Measurements from ENCODE around the gene CDK11B. TPM values are rescaled to one million over a fixed set of nuclear protein-coding genes. Genes with fewer than 3 reads are reported as not detected.
"Not testable (repeated sequence)": the region's sequence is repeated elsewhere in the genome, so short reads cannot be mapped to it uniquely, and the experiment has no call there.

Gene CDK11B
- polyA plus RNA-seq, 1 donor, result 27.2 TPM

DNA sequence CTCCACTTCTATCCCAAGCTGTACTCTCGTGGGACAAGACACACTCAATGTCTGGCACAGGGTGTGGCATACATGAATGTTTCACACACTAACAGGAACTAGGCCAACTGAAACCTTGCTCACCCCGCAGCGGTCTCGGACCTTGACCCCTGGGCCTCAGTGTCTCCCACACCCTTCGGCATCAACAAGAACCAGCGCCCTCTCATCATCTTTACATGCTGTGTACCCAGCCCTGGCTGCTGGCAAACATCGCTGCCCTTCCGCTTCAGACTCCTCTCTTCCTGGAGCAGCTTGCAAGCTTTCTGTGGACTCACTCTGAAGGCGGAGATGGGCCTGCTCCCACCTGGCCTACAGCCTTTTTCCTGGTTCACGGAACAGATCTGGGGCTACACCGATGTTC lies 10.5 kb downstream of the CDK11B start:
- not testable (repeated sequence) for H3K4me3 ChIP-seq (ENCODE audit: low read length); H3K27ac ChIP-seq (ENCODE audit: low read length); H3K27me3 ChIP-seq (ENCODE audit: control insufficient read depth, insufficient read depth, low read length); H3K9me3 ChIP-seq (ENCODE audit: control insufficient read depth, low read depth, low read length); H3K4me1 ChIP-seq (ENCODE audit: control insufficient read depth, insufficient read depth, low read length); DNase-seq
- WGBS (ENCODE audit: insufficient coverage, low lambda C conversion rate), result no CpG with 5 or more reads among the region's 11 CpGs
- H3K36me3 ChIP-seq (ENCODE audit: control insufficient read depth, insufficient read depth, low read length), result peaks cover 31% of the 10 kb centered on the region

DNA sequence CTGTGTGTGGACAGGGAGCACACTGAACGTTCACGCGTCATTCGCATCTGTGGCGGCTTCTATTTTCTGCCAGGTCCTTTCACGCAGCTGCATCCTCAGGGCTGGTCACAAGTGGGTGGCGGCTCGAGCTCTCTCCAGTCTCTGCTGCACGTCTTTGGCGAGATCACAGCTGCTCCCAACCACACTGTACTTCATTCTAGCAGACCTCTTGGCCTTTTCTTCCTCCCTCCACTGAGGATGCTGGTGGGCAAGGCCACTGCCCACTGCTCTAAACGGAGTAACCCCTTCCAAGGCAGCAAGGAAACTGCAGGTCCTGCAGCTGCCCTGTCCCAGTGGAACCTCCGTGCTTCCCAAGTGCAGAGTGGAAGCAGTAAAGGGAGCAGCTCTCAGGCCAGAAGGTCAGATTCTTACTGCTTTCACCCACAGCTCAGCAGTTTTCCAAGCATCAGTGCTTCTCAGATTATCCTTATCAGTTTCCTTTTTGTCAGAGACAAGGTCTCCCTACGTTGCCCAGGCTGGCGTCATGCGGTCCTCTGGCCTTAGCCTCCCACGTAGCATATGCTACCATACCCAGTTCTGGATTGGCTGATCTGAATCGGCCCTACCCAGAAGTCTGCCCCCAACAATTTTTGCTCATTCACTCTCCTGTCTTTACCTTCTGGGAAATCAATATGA lies 11.1 kb downstream of the CDK11B start:
- peaks cover 30% of the 10 kb centered on the region for H3K36me3 ChIP-seq (ENCODE audit: control insufficient read depth, insufficient read depth, low read length)
- H3K4me1 ChIP-seq (ENCODE audit: control insufficient read depth, insufficient read depth, low read length); H3K27me3 ChIP-seq (ENCODE audit: control insufficient read depth, insufficient read depth, low read length); H3K4me3 ChIP-seq (ENCODE audit: low read length); H3K27ac ChIP-seq (ENCODE audit: low read length); H3K9me3 ChIP-seq (ENCODE audit: control insufficient read depth, low read depth, low read length); DNase-seq: not testable (repeated sequence)
- WGBS (ENCODE audit: insufficient coverage, low lambda C conversion rate), result no CpG with 5 or more reads among the region's 17 CpGs

DNA sequence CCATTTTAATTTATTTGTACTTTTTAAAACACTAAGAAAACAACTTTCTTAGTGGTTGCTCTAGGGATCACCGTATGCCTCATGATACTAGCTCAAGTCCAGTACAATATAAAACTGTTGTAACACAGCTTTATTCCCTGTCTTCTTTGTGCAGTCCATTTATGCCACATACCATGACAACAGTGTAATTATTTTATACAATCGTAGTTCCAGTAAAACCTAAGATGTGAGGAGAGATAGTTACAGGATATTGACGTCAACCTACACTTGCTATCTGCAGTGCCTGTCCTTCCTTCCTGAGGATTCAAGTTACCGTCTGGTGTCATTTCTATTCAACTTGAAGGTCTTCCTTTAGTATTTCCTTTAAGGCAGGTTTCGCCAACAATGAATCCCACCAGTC lies 12.5 kb downstream of the CDK11B start:
- not testable (repeated sequence) for H3K27me3 ChIP-seq (ENCODE audit: control insufficient read depth, insufficient read depth, low read length); H3K27ac ChIP-seq (ENCODE audit: low read length); H3K4me3 ChIP-seq (ENCODE audit: low read length); DNase-seq; H3K4me1 ChIP-seq (ENCODE audit: control insufficient read depth, insufficient read depth, low read length); H3K9me3 ChIP-seq (ENCODE audit: control insufficient read depth, low read depth, low read length)
- H3K36me3 ChIP-seq (ENCODE audit: control insufficient read depth, insufficient read depth, low read length), result peaks cover 21% of the 10 kb centered on the region
- WGBS (ENCODE audit: insufficient coverage, low lambda C conversion rate), result no CpG with 5 or more reads among the region's 5 CpGs

DNA sequence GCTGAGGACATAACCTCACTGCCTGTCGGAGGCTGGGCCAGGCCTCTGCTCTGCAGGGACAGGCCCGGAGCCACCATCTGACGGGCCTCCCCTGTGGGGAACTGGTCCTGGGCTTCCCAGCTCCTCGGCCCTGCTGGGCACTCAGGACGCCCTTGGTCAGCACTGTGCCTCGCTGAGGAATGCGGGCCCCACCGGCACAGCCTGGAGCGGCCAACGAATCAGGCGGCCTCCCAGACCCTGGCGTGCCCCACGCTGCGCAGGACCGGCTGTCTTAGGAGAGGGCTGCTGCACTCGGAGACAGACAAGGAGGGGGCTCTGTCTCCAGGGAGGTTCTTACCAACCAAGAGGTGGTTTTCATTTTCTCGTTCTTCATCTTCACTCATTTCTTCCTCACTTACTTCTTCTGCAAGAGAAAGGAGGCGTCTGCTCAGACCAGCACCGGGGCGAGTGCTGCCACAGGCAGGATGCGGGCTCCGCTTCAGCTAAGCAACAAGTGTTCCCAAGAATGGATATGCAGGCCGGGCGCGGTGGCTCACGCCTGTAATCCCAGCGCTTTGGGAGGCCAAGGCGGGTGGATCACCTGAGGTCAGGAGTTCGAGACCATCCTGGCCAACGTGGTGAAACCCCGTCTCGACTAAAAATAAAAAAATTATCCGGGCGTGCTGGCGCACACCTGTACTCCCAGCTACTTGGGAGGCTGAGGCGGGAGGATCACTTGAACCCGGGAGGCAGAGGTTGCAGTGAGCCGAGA lies 17.9 kb downstream of the CDK11B start:
- not testable (repeated sequence) for H3K4me3 ChIP-seq (ENCODE audit: low read length); H3K36me3 ChIP-seq (ENCODE audit: control insufficient read depth, insufficient read depth, low read length); H3K9me3 ChIP-seq (ENCODE audit: control insufficient read depth, low read depth, low read length); H3K27ac ChIP-seq (ENCODE audit: low read length); H3K27me3 ChIP-seq (ENCODE audit: control insufficient read depth, insufficient read depth, low read length); H3K4me1 ChIP-seq (ENCODE audit: control insufficient read depth, insufficient read depth, low read length); DNase-seq
- no CpG with 5 or more reads among the region's 38 CpGs for WGBS (ENCODE audit: insufficient coverage, low lambda C conversion rate)

DNA sequence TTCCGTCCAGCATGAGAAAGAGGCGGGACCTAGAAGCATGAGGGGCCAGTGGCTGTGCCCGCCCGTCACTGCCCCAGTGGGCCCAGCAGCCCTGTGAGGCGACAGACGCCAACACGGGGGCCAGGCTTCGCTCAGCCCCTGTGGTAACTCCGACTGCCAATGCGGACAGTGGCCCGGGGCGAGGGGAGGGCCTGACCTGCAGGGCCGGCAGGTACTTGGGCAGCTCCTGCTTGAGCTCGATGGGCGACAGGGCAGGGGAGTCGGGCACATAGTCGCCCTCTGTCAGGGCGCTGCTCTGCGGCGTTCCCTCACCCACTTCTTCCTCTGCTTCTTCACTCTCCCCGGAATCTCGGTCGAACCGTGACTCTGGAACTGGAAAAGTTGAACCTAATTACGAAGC lies 18.7 kb downstream of the CDK11B start:
- not testable (repeated sequence) for H3K4me3 ChIP-seq (ENCODE audit: low read length); DNase-seq; H3K27ac ChIP-seq (ENCODE audit: low read length); H3K27me3 ChIP-seq (ENCODE audit: control insufficient read depth, insufficient read depth, low read length); H3K36me3 ChIP-seq (ENCODE audit: control insufficient read depth, insufficient read depth, low read length); H3K4me1 ChIP-seq (ENCODE audit: control insufficient read depth, insufficient read depth, low read length); H3K9me3 ChIP-seq (ENCODE audit: control insufficient read depth, low read depth, low read length)
- WGBS (ENCODE audit: insufficient coverage, low lambda C conversion rate), result no CpG with 5 or more reads among the region's 25 CpGs

DNA sequence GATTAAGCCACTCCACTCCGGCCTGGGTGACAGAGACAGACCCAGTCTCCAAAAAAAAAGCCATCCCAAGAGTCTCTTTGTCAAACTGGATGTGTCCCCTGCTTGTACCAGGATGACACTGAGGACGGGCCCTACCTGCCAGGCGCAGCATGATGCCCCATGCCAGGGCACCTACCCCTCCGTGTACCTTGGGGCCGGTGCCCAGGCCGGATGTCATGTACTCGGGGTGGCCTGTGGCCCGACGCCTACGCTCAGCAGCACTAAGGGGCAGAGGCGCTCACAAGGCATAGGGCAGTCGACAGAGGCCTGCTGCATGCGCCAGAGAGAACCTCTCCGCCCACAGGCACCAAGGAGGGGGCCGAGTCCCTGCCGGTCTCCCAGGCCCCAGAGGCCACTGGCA lies 19.4 kb downstream of the CDK11B start:
- H3K36me3 ChIP-seq (ENCODE audit: control insufficient read depth, insufficient read depth, low read length); H3K27me3 ChIP-seq (ENCODE audit: control insufficient read depth, insufficient read depth, low read length): not testable (repeated sequence)
- no CpG with 5 or more reads among the region's 16 CpGs for WGBS (ENCODE audit: insufficient coverage, low lambda C conversion rate)

DNA sequence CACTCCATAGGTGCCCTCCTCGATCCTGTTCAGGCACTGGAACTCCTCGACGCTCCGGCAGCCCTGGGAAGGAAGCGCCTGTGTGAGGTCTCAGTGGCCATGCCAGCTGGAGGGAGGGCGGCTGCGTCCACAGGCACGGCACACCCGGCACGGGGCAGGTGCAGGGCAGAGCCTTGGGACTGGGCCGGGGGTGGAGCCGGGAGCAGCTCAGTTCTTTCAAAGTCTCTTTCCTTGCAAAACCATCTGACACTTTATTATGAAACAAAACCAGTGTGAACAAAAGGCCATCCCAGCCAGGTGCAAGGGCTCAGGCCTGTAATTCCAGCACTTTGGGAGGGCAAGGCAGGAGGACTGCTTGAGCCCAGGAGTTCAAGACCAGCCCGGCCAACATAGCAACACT lies 20.3 kb downstream of the CDK11B start:
- not testable (repeated sequence) for DNase-seq; H3K4me1 ChIP-seq (ENCODE audit: control insufficient read depth, insufficient read depth, low read length)

More for the DNA sequence above, 19.4 kb downstream of the CDK11B start:
- not testable (repeated sequence) for DNase-seq; H3K4me1 ChIP-seq (ENCODE audit: control insufficient read depth, insufficient read depth, low read length); H3K27ac ChIP-seq (ENCODE audit: low read length); H3K9me3 ChIP-seq (ENCODE audit: control insufficient read depth, low read depth, low read length); H3K4me3 ChIP-seq (ENCODE audit: low read length)

DNA sequence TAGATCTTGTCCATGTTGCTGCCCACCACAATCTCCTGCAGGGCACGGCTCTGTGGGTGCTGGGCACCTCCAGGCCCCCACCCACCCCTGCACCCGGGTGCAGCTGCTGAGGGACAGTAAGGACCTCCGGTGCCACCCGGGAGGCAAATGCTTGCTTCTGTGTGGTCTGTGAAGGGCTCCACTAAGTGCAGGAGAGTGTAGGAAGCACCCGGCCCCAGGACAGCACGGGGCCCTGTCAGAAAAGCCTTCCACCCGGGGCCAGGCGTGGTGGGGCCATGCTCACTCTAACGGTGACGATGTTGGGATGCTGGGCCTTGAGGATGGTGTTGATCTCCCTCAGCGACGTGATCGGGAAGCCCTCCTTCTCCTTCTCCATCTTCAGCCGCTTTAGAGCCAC lies 21.3 kb downstream of the CDK11B start:
- not testable (repeated sequence) for H3K27ac ChIP-seq (ENCODE audit: low read length); H3K4me1 ChIP-seq (ENCODE audit: control insufficient read depth, insufficient read depth, low read length); H3K4me3 ChIP-seq (ENCODE audit: low read length); H3K9me3 ChIP-seq (ENCODE audit: control insufficient read depth, low read depth, low read length); DNase-seq; H3K27me3 ChIP-seq (ENCODE audit: control insufficient read depth, insufficient read depth, low read length); H3K36me3 ChIP-seq (ENCODE audit: control insufficient read depth, insufficient read depth, low read length)
- WGBS (ENCODE audit: insufficient coverage, low lambda C conversion rate), result no CpG with 5 or more reads among the region's 14 CpGs

More for the DNA sequence above, 20.3 kb downstream of the CDK11B start:
- not testable (repeated sequence) for H3K4me3 ChIP-seq (ENCODE audit: low read length); H3K27me3 ChIP-seq (ENCODE audit: control insufficient read depth, insufficient read depth, low read length); H3K9me3 ChIP-seq (ENCODE audit: control insufficient read depth, low read depth, low read length); H3K27ac ChIP-seq (ENCODE audit: low read length); H3K36me3 ChIP-seq (ENCODE audit: control insufficient read depth, insufficient read depth, low read length)
- WGBS (ENCODE audit: insufficient coverage, low lambda C conversion rate), result no CpG with 5 or more reads among the region's 13 CpGs

DNA sequence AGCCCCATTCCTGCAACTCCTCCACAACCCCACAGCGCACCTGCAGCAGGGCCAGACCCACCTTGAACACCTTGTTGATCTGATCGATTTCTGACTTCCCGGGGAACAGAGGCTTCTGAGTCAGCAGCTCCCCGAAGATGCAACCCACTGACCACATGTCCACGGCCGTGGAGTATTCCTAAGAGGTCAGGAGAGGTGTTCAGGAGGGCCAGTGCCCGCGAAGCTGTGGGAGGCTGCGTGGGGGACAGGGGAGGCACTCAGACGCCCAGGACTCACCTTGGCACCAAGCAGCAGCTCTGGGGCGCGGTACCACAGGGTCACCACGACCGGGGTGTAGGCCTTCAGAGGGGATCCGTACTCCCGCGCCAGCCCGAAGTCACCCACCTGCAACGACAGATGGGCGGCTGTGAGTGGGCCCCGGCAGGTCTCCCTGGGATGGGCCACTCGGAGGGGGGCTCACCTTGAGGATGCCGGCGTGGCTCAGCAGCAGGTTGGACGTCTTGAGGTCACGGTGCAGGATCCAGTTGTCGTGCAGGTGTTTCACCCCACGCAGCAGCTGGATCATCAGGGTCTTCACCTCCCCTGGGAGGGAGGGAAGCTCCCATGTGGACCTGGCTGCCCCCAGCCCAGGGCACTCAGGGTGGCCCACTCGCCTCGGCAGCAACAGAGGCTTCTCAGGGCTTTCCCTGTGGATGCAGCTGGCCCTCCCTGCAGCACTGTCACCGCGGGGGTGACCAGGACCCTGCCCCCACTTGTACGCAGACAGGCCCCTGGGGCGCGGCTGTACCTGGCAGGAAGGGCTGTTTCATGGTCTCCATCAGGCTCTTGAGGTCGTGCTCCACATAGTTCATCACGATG lies 22.0 kb downstream of the CDK11B start:
- WGBS (ENCODE audit: insufficient coverage, low lambda C conversion rate), result no CpG with 5 or more reads among the region's 37 CpGs
- H3K4me1 ChIP-seq (ENCODE audit: control insufficient read depth, insufficient read depth, low read length); H3K4me3 ChIP-seq (ENCODE audit: low read length); H3K36me3 ChIP-seq (ENCODE audit: control insufficient read depth, insufficient read depth, low read length); DNase-seq; H3K27me3 ChIP-seq (ENCODE audit: control insufficient read depth, insufficient read depth, low read length); H3K27ac ChIP-seq (ENCODE audit: low read length); H3K9me3 ChIP-seq (ENCODE audit: control insufficient read depth, low read depth, low read length): not testable (repeated sequence)

DNA sequence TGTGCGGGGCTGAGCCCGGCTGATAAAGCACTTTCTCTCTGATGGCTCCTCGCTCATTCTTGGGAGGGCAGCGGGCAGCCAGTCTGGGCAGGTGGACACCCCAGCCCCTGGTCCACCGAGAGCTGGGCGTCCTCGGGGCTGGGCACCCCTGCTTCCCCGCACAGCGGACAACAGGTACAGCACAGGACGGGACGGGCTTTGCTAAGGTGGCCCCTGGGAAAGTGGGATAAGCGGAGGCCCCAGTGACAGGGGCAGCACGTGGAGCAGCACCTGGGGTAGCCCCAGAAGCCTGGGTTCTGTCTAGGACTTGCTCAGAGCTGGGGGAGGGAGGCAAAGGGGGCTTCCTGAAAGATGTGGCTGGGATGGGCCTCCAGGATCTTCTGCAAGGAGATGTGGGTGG lies 24.2 kb downstream of the CDK11B start:
- DNase-seq, result not testable (repeated sequence)

More for the DNA sequence above, 24.2 kb downstream of the CDK11B start:
- WGBS (ENCODE audit: insufficient coverage, low lambda C conversion rate), result no CpG with 5 or more reads among the region's 13 CpGs
- H3K9me3 ChIP-seq (ENCODE audit: control insufficient read depth, low read depth, low read length); H3K4me1 ChIP-seq (ENCODE audit: control insufficient read depth, insufficient read depth, low read length); H3K4me3 ChIP-seq (ENCODE audit: low read length); H3K27ac ChIP-seq (ENCODE audit: low read length); H3K36me3 ChIP-seq (ENCODE audit: control insufficient read depth, insufficient read depth, low read length): not testable (repeated sequence)
- H3K27me3 ChIP-seq (ENCODE audit: control insufficient read depth, insufficient read depth, low read length), result peaks cover 17% of the 10 kb centered on the region
